Measurements from ENCODE around the gene PAK1IP1.
"Not testable (repeated sequence)": the region's sequence is repeated elsewhere in the genome, so short reads cannot be mapped to it uniquely, and the experiment has no call there.

PAK1IP1 gene

DNA sequence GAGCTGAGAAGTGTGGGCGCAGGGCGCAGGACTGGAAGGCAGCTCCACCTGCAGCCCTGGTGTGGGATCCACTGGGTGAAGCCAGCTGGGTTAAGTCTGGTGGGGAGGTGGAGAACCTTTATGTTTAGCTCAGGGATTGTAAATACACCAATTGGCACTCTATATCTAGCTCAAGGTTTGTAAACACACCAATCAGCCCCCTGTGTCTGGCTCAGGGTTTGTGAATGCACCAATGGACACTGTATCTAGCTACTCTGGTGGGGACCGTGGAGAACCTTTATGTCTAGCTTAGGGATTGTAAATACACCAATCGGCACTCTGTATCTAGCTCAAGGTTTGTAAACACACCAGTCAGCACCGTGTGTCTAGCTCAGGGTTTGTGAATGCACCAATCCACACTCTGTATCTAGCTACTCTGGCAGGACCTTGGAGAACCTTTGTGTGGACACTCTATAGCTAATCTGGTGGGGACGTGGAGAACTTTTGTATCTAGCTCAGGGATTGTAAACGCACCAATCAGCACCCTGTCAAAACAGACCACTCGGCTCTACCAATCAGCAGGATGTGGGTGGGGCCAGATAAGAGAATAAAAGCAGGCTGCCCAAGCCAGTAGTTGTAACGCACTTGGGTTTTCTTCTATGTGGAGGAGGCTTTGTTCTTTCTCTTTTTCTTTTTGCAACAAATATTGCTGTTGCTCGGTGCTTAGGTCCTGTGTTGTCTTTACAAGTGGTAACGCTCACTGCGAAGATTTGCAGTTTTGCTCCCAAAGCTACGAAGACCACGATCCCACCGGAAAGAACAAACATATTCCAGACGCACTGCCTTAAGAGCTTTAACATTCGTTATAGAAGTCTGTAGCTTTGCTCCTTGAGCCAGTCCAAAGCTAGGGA, 26.4 kb downstream of the PAK1IP1 start:
- H3K36me3 ChIP-seq (ENCODE audit: insufficient read depth, low read length); H3K4me1 ChIP-seq (ENCODE audit: insufficient read depth, low read length); H3K9ac ChIP-seq (ENCODE audit: low read depth, low read length): not testable (repeated sequence)
- H3K9me3 ChIP-seq (ENCODE audit: control insufficient read depth, insufficient read depth, low read length): peaks cover 10% of the 10 kb centered on the region; the same call in 1 of the 2 replicates

DNA sequence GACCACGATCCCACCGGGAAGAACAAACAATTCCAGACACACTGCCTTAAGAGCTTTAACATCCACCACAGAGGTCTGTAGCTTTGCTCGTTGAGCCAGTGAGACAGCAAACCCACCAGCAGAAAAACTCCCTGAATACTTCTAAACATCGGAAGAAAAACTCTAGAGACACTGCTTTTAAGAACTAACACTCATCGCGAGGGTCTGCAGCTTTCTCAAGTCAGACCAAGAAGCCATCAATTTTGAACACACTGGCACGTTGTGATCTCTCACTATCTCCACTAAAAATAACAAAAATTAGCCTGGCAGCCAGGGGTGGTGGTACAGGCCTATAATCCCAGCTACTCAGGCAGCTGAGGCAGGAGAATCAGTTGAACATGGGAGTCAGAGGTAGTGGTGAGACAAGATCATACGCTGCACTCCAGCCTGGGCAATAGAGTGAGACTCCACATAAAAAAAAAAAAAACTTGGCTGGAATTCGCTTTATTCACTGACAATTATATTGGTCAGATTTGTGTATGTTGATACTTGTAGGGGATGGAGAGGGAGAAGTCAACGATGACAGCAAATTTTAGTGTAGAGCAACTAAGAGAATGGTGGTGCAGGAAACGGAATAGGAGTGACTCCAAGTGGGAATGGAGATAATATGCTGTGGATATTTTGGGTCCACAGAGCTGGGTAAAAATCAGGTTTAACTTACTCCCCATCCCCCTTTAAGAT, 27.2 kb downstream of the PAK1IP1 start:
- H3K4me1 ChIP-seq (ENCODE audit: insufficient read depth, low read length): peaks cover 9% of the 10 kb centered on the region
- peaks cover 10% of the 10 kb centered on the region; the same call in 1 of the 2 replicates for H3K9me3 ChIP-seq (ENCODE audit: control insufficient read depth, insufficient read depth, low read length)
- H3K36me3 ChIP-seq (ENCODE audit: insufficient read depth, low read length): no peaks in the 10 kb centered on the region; the same call in 1 of the 2 replicates
- H3K9ac ChIP-seq (ENCODE audit: low read depth, low read length): peak overlapping the region; percentile 43

DNA sequence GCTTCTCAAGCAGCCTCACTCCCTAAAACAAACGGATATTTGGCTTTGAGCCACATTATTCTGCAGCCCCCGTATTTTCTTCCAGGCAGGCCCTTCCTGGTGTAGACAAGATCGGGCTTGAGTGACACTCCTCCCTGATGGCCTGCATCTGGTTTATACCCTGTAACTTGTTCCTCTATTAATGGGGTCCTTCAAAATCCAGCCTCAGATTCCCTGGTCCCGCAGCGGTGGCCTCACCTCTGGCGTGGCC, 27.7 kb downstream of the PAK1IP1 start:
- Histone ChIP-seq H3K36me3 (ENCODE audit: insufficient read depth, low read length) (no peaks in the 10 kb centered on the region; the same call in 1 of the 2 replicates), H3K9ac (ENCODE audit: low read depth, low read length) (peak overlapping the region; percentile 43), H3K4me1 (ENCODE audit: insufficient read depth, low read length) (peaks cover 9% of the 10 kb centered on the region), H3K9me3 (ENCODE audit: control insufficient read depth, insufficient read depth, low read length) (peaks cover 10% of the 10 kb centered on the region; the same call in 1 of the 2 replicates)

- no peaks in the 10 kb centered on the region; the same call in none of the 2 replicates for H3K36me3 ChIP-seq (ENCODE audit: insufficient read depth, low read length)
- H3K9me3 ChIP-seq (ENCODE audit: control insufficient read depth, insufficient read depth, low read length): peaks cover 10% of the 10 kb centered on the region; the same call in 1 of the 2 replicates
- H3K9ac ChIP-seq (ENCODE audit: low read depth, low read length): peak within 1 kb of the TSS; percentile 90
- peaks cover 9% of the 10 kb centered on the region for H3K4me1 ChIP-seq (ENCODE audit: insufficient read depth, low read length)
Observed at GRCh38 chr6:10722820-10723566, 28.2 kb downstream of the PAK1IP1 start, which contains the start of gene TMEM14C. Gene TMEM14C, plus strand, starts transcription at chr6:10723070. Its CDS starts 1,544 bp downstream, at chr6:10724614.

DNA sequence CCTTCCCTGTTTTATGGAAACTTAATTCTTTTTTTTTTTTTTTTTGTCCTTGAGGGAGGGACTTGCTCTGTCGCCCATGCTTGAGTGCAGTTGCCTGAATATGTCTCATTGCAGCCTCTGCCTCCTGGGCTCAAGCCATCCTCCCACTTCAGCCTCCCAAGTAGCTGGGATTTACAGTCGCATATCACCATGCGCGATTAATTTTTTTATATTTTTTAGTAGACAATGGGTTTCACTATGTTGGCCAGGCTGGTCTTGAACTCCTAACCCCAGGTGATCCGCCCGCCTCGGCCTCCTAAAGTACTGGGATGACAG, 28.8 kb downstream of the PAK1IP1 start:
- Histone ChIP-seq H3K36me3 (ENCODE audit: insufficient read depth, low read length) (no peaks in the 10 kb centered on the region; the same call in none of the 2 replicates), H3K9me3 (ENCODE audit: control insufficient read depth, insufficient read depth, low read length) (peaks cover 9% of the 10 kb centered on the region; the same call in 1 of the 2 replicates), H3K4me1 (ENCODE audit: insufficient read depth, low read length) (peaks cover 9% of the 10 kb centered on the region)

GRCh38 chr6:10725044-10725443, 30.3 kb downstream of the PAK1IP1 start:
- Histone ChIP-seq H3K9me3 (ENCODE audit: control insufficient read depth, insufficient read depth, low read length) (no peaks in the 10 kb centered on the region), H3K4me1 (ENCODE audit: insufficient read depth, low read length) (peaks cover 9% of the 10 kb centered on the region), H3K36me3 (ENCODE audit: insufficient read depth, low read length) (peaks cover 7% of the 10 kb centered on the region), H3K9ac (ENCODE audit: low read depth, low read length) (no peak overlapping the region)

More for the DNA sequence above, 28.8 kb downstream of the PAK1IP1 start:
- peak overlapping the region; percentile 90 for H3K9ac ChIP-seq (ENCODE audit: low read depth, low read length)

DNA sequence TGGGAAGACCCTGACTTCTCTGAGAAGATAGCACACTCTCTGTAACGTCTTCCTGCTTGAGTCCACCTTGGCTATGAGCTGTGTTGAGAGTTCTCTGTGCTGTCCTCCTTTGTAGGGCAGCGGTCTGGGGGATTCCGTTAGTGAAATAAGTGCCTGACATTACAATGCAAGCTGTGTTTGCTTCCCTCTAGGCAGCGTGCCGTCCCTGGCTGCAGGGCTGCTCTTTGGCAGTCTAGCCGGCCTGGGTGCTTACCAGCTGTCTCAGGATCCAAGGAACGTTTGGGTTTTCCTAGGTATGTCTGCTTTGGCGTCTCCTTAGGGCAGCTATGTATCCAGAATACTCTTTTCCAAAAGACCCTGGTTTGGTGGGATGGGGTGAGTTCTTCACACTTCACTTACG, 30.9 kb downstream of the PAK1IP1 start:
- H3K36me3 ChIP-seq (ENCODE audit: insufficient read depth, low read length): peaks cover 12% of the 10 kb centered on the region
- H3K9me3 ChIP-seq (ENCODE audit: control insufficient read depth, insufficient read depth, low read length): no peaks in the 10 kb centered on the region
- peaks cover 9% of the 10 kb centered on the region for H3K4me1 ChIP-seq (ENCODE audit: insufficient read depth, low read length)
- no peak overlapping the region for H3K9ac ChIP-seq (ENCODE audit: low read depth, low read length)

DNA sequence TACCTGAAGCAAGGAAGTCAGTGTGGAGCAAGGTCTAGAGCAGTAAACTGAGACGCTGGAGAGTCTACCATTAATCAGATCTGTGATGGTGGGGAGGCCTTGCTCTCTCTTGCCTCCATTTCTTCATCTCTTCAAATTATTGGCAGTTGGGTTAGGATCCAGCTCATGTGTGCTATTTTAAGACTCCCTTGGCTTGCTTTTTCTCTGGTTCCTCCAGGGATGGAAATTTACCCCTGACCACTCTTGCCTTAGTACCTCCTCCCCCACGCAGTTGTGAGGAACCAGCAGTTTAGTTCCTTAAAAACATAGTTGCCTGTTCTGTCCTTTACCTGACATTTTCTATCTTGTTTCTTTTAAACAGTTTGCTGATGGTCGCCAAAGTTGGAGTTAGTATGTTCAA, 35.5 kb downstream of the PAK1IP1 start:
- peaks cover 12% of the 10 kb centered on the region for H3K36me3 ChIP-seq (ENCODE audit: insufficient read depth, low read length)
- no peaks in the 10 kb centered on the region; the same call in 1 of the 2 replicates for H3K4me1 ChIP-seq (ENCODE audit: insufficient read depth, low read length)
- no peaks in the 10 kb centered on the region for H3K9me3 ChIP-seq (ENCODE audit: control insufficient read depth, insufficient read depth, low read length)
- no peak overlapping the region for H3K9ac ChIP-seq (ENCODE audit: low read depth, low read length)

DNA sequence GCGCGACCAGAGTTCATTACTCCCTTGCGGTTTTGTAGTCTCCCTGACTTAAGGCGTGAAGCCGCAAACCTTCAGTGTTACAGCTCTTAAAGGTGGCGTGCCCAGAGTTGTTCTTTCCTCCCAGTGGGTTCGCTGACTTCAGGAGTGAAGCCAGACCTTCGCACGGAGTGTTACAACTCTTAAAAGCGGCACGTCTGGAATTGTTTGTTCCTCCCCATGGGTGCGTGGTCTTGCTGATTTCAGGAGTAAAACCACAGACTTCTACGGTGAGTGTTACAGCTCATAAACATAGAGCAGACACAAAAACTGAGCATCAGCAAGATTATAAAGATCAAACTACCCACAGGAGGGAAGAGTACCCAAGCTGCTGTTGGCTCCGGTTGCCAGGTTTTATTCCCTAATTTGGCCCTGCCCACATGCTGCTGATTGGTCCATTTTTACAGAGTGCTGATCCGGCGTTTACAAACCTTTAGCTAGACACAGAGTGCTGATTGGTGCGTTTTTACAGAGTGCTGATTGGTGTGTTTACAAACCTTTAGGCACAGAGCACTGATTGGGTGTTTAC, 38.5 kb downstream of the PAK1IP1 start:
- no peak overlapping the region for H3K9ac ChIP-seq (ENCODE audit: low read depth, low read length)
- no peaks in the 10 kb centered on the region for H3K9me3 ChIP-seq (ENCODE audit: control insufficient read depth, insufficient read depth, low read length)
- peaks cover 12% of the 10 kb centered on the region for H3K36me3 ChIP-seq (ENCODE audit: insufficient read depth, low read length)
- H3K4me1 ChIP-seq (ENCODE audit: insufficient read depth, low read length): no peaks in the 10 kb centered on the region; the same call in 1 of the 2 replicates

DNA sequence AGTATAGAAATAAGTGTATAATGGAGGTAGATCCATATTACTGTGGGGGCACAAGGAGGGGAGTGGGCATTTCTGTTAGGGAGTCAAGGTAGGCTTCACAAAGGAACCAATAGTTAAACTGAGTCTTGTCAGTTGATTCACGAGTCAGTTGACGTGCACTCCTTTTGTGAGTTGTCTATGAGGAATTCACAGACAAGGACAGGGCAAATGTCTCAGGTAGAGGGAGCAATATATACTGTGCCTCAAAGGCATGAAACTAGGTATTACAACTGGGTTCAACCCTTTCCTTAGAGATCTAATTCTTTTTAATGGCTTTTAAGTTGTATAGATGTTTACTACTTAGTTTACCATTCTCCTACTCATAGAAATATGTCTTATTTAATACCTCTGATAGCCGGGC, 39.1 kb downstream of the PAK1IP1 start:
- H3K36me3 ChIP-seq (ENCODE audit: insufficient read depth, low read length): peaks cover 12% of the 10 kb centered on the region
- H3K9me3 ChIP-seq (ENCODE audit: control insufficient read depth, insufficient read depth, low read length): no peaks in the 10 kb centered on the region
- H3K9ac ChIP-seq (ENCODE audit: low read depth, low read length): no peak overlapping the region
- no peaks in the 10 kb centered on the region; the same call in 1 of the 2 replicates for H3K4me1 ChIP-seq (ENCODE audit: insufficient read depth, low read length)

- Histone ChIP-seq H3K9me3 (ENCODE audit: control insufficient read depth, insufficient read depth, low read length) (no peaks in the 10 kb centered on the region), H3K9ac (ENCODE audit: low read depth, low read length) (no peak overlapping the region), H3K4me1 (ENCODE audit: insufficient read depth, low read length) (no peaks in the 10 kb centered on the region; the same call in 1 of the 2 replicates), H3K36me3 (ENCODE audit: insufficient read depth, low read length) (no peaks in the 10 kb centered on the region; the same call in 1 of the 2 replicates)
Observed at GRCh38 chr6:10736731-10737130, 42.0 kb downstream of the PAK1IP1 start.

GRCh38 chr6:10740061-10740460, 45.3 kb downstream of the PAK1IP1 start:
- no peaks in the 10 kb centered on the region for H3K9me3 ChIP-seq (ENCODE audit: control insufficient read depth, insufficient read depth, low read length)
- peaks cover 7% of the 10 kb centered on the region; the same call in 1 of the 2 replicates for H3K4me1 ChIP-seq (ENCODE audit: insufficient read depth, low read length)
- H3K9ac ChIP-seq (ENCODE audit: low read depth, low read length): no peak overlapping the region
- no peaks in the 10 kb centered on the region for H3K36me3 ChIP-seq (ENCODE audit: insufficient read depth, low read length)

GRCh38 chr6:10741643-10742042, 46.9 kb downstream of the PAK1IP1 start:
- peaks cover 12% of the 10 kb centered on the region for H3K4me1 ChIP-seq (ENCODE audit: insufficient read depth, low read length)
- H3K9ac ChIP-seq (ENCODE audit: low read depth, low read length); H3K9me3 ChIP-seq (ENCODE audit: control insufficient read depth, insufficient read depth, low read length); H3K36me3 ChIP-seq (ENCODE audit: insufficient read depth, low read length): not testable (repeated sequence)

DNA sequence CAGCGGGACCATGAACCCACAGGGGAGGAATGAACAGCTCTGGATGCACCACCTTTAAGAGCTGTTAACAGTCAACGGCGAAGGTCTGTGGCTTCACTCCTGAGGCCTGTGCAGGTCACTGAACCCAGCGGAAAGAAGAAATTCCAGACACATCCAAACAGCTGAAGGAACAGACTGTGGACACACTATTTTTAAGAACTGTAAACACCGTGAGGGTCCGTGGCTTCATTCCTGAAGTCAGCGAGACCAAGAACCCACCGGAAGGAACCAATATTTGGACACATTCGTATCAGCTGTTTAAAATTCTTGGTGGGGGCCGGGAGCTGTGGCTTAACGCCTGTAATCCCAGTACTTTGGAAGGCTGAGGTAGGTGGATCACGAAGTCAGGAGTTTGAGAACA, 47.5 kb downstream of the PAK1IP1 start:
- Histone ChIP-seq H3K36me3 (ENCODE audit: insufficient read depth, low read length) (no peaks in the 10 kb centered on the region), H3K4me1 (ENCODE audit: insufficient read depth, low read length) (peaks cover 14% of the 10 kb centered on the region), H3K9ac (ENCODE audit: low read depth, low read length) (no peak overlapping the region), H3K9me3 (ENCODE audit: control insufficient read depth, insufficient read depth, low read length) (no peaks in the 10 kb centered on the region)

Data from ES-I3 (cell line).